NCI-H146 treated with DMSO at 0.1 percent for 48 hours (cell line): ENCODE measurements around the gene FAM131B.

Experiments
- DNase-seq: peaks from one replicate; lab custom pipeline; 2025; ENCODE audit not compliant: unreplicated experiment; lab: John Stamatoyannopoulos, UW

Gene FAM131B

GRCh38 chr7:143325240-143325639 lies 37.3 kb downstream of the FAM131B start:
- DNase-seq = no peak

DNA sequence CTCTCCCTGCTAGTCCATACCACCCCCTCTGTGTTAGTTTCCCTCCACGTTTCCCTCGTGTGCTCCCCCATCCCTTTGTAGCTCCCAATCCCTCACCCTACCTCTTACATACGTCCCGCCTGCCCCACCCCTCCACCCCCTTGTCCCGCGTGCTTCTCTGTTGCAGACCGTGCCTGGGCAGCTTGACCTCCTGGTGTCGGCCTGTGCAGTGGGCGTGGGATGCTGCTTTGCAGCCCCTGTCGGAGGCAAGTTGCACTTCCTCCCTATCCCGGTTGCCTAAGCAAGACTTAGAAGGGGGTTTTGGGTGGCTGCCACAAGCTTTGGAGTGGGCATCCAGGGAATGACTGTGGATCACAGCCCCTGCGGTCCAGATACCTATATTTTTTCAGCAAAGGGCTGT lies 38.9 kb downstream of the FAM131B start:
- DNase-seq = no peak

DNA sequence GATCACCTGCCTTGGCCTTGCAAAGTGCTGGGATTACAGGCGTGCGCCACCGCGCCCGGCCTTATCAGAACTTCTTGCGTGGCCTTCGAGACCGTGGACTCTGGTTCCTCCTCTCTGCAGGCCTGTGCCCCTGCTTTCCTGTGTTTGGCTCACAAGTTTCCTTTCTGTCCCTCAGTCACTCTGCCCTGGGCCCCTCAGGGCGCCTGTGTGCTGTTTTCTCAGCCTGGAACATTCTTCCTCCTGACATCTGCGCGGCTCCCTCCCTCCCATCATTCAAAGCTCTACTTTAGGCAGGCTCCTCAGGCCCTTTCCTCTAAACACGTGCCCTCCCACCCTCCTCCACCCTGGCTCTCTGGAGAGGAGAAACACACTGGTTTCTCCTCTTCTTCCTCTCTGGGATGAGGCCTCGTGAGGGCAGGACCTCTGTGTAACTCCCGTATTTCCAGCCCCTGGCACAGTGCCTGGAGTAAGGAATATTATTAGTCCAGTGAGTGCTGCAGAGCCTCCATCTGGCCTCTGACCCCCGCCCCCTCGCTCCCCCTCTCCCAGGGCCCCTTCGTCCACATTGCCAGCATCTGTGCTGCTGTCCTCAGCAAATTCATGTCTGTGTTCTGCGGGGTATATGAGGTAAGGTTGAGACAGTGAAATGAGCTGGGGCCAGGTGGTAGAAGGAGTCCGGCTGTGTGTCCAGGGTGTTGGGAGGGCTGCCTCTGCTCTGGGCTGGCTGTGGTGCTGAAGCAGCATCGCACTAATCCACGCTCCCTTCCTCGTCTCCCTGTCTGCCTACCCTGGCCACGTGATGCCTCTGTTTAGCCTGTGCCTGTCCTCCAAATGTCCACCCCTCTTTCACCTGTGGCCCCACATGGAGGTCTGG lies 39.5 kb downstream of the FAM131B start:
- DNase-seq = no peak

GRCh38 chr7:143321734-143322133 lies 40.8 kb downstream of the FAM131B start:
- DNase-seq = no peak

DNA sequence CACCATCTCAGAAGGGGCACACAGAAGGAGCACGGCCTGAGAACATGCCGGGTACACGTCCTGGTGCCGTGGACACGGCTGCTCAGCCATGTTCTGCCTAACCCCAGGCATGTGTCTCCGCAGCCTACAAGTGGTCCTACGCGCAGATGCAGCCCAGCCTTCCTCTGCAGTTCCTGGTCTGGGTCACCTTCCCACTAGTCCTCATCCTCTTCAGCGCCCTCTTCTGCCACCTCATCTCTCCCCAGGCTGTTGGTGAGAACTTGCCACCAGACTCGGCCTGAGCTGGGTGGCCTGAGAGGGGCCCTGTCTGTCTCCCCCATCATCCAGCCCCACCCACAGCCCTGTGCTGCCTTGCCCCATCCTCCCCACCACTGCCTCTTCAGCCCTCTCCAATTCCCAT lies 41.3 kb downstream of the FAM131B start:
- no peak for DNase-seq

DNA sequence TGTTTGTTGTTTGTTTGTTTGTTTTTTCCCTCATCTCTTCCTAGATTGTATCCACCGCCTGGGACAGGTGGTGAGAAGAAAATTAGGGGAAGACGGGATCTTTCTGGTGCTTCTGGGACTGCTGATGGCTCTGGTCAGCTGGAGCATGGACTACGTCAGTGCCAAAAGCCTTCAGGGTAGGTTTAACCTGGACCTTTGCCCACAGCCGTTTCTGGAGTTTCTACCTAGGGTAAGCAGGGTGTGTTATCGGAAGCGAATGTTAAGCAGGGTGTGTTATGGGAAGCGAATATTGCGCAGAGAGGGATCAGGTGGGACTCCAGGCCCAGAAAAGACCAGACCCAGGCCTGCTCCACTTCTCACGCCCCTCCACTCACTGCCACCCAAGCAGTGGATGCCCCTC lies 41.9 kb downstream of the FAM131B start:
- DNase-seq = no peak

- DNase-seq = no peak
Measured at GRCh38 chr7:143318661-143319060, 43.9 kb downstream of the FAM131B start.

DNA sequence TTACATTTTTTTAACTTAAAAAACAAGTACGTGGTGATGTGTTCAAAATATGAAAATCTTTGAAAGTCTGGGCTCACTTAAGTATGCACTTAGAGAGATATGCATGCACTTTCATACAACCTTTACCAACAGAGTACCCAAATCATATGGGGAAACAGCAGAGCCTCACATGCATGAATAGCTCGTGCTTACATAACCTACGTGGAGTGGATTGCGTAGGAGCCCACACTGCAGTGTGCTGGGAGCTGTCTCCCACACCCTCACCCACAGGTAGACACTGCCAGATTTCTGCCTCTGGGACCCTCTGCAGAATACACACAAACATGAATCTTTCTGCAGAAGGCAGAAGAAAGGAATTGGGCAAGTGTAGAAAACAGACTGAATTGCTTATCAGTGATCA lies 46.0 kb downstream of the FAM131B start:
- no peak for DNase-seq

GRCh38 chr7:143315776-143316175 lies 46.7 kb downstream of the FAM131B start, which contains the start of gene CLCN1:
CLCN1 (plus strand) TSS chr7:143316111; CDS start chr7:143316213, 102 bp downstream.
- no peak for DNase-seq

DNA sequence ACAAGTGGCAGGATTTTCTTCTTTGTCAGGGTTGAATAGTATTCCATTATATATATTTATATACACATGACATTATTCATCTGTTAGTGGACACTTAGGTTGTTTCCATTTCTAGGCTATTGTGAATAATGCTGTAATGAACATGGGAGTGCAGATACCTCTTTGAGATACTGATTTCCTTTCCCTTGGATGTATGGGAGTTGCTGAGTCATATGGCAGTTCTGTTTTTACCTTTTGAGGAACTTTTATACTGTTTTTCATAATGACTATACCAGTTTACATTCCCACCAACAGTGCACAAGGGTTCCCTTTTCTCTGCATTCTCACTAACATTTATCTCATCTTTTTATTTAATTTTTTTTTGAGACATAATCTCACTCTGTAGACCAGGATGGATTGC lies 48.4 kb downstream of the FAM131B start:
- no peak for DNase-seq

DNA sequence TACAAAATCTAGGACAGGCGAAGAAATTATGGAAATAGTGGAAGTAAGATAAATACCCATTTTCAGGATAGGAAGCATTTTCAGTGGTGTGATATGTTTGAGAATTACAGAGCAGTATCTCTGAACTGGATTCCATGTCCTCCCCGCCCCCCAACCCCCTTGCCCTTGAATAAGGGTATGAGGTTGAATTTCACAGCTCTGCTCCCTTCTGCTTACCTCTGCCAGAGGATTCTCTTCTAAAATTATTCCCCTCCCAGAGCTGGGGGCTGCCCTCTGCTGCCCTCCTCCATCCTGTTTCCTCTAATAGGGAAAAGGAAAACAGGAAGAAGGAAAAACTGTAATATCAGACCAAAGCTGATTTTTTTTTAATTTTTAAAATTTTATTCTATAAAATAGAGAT lies 53.9 kb downstream of the FAM131B start:
- no peak for DNase-seq

GRCh38 chr7:143305423-143306070 lies 57.0 kb downstream of the FAM131B start:
- DNase-seq = no peak

GRCh38 chr7:143304938-143305337 lies 57.6 kb downstream of the FAM131B start:
- DNase-seq = no peak

- no peak for DNase-seq
Measured at GRCh38 chr7:143303733-143304132, 58.8 kb downstream of the FAM131B start.
